Colon (tissue), 2 donors: ENCODE results near the gene RPL37.
"Not testable (repeated sequence)": the region's sequence is repeated elsewhere in the genome, so short reads cannot be mapped to it uniquely, and the experiment has no call there.

Source experiments
- FAIRE-seq: peaks from 2 replicates; lab custom pipeline; 2012; peaks lifted over from hg19 to GRCh38; lab: Jason Lieb, UNC
- donor health status: control.
- donor health status: control.

RPL37 gene

DNA sequence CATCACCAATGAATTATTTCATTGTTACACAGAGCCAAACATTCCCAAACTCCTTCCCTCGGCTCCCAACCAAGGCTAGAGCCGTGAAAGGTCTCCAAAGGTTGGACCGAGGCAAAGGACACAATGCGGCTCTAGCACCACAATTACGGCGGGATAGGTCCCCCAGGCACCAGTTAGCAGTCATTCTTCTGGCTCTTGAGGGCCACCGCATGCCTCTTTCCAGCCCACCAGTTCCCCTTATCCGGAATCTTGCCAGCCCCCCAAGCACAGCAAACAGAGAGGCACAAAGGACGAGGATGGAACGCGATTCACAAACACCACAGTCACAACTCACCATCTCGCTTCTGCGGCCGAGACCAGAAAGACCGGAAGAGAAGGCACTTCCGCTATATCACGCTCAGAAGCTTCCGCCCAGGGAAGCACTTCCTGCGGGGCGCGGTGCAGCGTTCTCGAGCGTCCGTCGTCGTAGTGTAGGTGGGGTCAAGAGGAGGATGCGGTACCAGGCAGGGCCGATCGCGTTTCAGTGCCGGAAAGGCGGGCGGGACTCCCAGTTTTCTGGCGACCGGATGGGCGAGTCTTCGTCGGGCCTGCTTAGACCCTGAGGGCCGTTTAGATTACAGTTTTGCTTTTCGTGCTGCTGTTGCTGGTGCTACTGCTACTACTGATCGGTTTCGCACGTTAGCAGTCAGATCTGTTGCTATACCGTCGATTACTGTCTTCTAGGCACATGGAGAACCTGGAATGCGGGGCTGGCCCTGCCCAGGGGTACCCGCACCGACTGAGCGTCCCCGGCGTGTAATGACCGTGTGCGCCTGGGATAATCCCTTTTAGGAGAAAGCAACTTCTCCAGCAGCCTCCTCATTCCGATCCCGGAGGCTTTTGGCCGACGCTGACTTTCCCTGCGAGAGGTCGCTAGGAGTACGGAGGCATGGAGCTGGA, at the start of gene RPL37:
Gene RPL37 (minus strand): TSS at position 374 of the 939 bp plus-strand sequence. CDS start 37 bp downstream, at position 337.
- FAIRE-seq: no peak

- not testable (repeated sequence) for FAIRE-seq
Measured at GRCh38 chr5:40883051-40883450, 48.0 kb upstream of the RPL37 start.

DNA sequence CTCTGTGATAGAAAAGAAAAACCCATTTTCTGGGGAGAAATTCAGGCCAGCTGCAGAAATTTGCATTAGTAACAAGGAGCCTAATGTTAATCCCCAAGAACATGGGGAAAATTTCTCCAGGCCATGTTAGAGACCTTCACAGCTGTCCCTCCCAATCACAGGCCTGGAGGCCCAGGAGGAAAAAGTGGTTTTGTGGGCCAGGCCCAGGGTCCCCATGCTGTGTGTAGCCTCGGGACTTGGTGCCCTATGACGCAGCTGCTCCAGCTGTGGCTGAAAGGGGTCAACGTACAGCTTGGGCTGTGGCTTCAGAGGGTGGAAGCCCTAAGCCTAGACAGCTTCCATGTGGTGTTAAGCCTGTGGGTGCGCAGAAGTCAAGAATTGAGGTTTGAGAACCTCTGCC, 47.3 kb upstream of the RPL37 start:
- no peak for FAIRE-seq

- peak; percentile 90 for FAIRE-seq
Measured at GRCh38 chr5:40879163-40879942, 44.3 kb upstream of the RPL37 start.

- no peak for FAIRE-seq
Measured at GRCh38 chr5:40877371-40877988, 42.5 kb upstream of the RPL37 start.

- no peak for FAIRE-seq
Measured at GRCh38 chr5:40875958-40876357, 40.9 kb upstream of the RPL37 start.

- no peak for FAIRE-seq
Measured at GRCh38 chr5:40873286-40873880, 38.4 kb upstream of the RPL37 start.

GRCh38 chr5:40872253-40872652, 37.2 kb upstream of the RPL37 start:
- not testable (repeated sequence) for FAIRE-seq

DNA sequence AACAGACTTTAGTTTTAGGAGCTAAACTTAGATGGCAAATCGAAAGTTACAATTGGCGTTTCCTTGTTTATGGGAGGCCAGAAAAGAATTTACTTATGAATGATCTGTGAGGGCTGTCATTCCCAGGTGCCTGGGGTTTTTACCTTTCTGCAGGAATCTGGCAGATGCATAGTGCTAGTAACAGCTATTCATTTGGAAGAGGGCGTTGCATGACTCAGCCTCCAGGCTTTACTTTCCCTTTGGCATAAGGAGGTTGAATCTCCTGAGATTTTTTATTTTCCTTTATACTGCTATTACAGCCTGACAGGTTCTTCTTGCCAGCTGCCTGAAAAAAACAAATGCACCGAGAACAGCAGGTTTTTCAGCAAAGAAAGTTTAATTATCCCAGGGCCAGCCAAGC, 36.2 kb upstream of the RPL37 start:
- no peak for FAIRE-seq

DNA sequence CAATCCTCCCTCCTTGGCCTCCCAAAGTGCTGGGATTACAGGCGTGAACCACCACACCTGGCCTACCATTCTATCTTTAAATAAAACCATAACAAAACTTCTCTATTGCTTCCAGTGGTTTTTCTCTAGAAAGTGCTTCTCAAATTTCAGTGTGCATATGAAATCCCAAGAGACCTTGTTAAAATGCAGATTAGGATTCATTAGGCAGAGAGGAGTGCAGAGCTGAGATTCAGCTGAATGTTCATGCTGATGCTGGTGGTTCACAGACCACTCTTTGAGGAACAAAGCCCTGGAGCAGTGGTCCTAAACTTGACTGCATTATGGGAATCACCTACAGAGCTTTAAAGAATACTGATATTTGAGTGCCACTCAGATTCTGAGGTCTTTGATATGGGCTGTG, 34.4 kb upstream of the RPL37 start:
- no peak for FAIRE-seq

DNA sequence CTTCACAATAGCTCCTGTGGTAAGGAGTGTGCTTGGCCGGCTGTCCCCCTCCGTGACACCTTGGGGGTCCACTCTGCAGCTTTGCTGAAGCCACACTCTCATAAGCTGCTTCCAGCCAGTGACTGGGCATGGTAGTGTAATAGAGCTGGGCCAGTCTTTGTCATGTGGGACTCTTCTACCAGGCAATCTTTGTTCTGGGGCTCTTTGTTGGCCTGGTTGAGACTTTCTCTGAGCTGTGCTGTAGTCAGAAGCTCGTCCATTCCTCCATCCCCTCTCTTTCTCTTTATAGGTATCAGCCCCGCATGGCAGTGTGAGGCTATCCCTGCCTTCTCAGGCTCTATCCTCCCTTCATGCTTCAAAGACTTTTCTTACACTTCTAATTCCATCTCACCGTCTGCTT, 31.8 kb upstream of the RPL37 start:
- no peak for FAIRE-seq

DNA sequence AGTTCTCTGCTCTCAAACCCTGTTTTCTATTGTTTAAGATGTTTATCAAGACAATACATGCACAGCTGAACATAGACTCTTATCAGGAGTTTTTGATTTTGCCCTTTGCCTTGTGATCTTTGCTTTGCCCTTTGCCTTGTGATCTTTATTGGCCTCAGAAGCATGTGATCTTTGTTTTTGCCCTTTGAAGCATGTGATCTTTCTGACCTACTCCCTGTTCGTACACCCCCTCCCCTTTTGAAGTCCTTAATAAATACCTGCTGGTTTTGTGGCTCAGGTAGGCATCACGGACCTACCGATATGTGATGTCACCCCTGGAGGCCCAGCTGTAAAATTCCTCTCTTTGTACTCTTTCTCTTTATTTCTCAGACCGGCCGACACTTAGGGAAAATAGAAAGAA, 30.0 kb upstream of the RPL37 start:
- not testable (repeated sequence) for FAIRE-seq

- no peak for FAIRE-seq
Measured at GRCh38 chr5:40860711-40861110, 25.7 kb upstream of the RPL37 start.

DNA sequence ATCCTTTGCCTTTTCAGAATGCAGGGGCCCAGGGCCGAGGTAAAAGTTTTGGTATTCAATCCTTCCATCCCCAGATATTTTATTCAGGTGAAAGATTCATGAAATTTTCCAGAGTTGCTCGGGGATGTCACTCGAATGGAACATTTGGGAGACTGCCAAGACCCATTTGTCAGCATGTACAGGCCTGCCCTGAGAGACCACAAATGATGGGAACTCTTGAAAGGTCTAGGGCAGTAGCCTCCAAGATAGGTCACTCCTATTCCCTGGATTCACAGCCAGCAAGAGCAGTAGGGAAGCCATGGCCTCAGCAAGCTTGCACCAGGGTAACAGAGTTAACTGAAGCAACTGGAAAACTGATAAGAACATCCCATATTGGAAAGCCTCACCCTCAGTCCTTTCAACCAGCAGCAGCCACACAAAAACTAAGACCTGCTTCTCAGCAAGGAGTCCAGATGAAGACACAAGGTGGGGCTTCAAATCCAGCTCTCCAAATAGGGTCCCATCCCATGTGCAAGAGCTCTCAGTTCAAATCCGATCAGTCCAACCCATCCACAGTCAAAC, 18.7 kb upstream of the RPL37 start:
- FAIRE-seq: no peak

- no peak for FAIRE-seq
Measured at GRCh38 chr5:40847525-40847924, 12.5 kb upstream of the RPL37 start.

DNA sequence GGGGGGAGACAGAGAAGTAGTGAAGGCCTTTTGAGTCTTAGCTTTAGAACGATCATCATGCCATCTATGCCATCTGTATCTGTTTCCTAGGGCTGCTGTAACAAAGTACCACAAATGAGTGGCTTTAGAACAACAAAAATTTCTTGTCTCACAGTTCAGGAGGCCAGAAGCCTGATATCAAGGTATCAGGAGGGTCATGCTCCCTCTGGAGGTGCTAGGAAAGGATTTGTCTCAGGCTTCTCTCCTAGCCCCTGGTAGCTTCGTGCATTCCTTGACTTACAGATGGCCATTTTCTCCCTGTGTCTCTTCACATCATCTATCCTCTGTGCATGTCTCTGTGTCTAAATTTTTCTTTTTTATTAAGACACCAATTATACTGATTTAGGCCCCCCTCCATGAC, 11.3 kb upstream of the RPL37 start:
- no peak for FAIRE-seq

- FAIRE-seq: no peak
Measured at GRCh38 chr5:40844565-40844964, 9.5 kb upstream of the RPL37 start.

GRCh38 chr5:40842351-40842750, 7.3 kb upstream of the RPL37 start:
- no peak for FAIRE-seq

DNA sequence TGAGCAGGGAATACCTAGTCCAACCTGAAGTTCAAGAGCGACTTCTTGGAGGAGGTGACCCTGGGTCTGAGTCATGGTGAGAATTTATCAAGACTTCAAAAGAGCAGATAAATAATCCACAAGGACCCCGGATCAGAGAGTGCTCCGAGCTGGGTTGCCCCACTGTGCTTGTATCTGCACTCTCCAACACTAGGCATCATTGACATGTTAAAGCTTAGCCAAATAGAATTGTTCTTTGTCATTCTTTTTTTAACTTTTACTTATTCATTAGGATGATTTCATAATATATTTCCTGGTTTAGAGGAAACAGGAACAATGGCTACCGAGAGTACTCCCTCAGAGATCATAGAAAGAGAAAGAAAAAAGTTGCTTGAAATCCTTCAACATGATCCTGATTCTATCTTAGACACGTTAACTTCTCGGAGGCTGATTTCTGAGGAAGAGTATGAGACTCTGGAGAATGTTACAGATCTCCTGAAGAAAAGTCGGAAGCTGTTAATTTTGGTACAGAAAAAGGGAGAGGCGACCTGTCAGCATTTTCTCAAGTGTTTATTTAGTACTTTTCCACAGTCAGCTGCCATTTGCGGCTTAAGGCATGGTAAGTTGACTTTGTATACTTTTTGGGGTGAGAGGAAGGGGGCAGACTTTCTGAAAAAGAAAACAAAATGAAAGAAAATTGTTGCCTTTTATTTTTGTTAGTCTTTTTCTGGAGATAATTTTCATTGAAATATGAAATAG, 6.2 kb upstream of the RPL37 start, which contains the start of gene CARD6:
Gene CARD6 (plus strand): TSS at position 300 of the 738 bp plus-strand sequence. CDS start 16 bp downstream, at position 316.
- FAIRE-seq: no peak

- no peak for FAIRE-seq
Measured at GRCh38 chr5:40838086-40838485, 3.1 kb upstream of the RPL37 start.

DNA sequence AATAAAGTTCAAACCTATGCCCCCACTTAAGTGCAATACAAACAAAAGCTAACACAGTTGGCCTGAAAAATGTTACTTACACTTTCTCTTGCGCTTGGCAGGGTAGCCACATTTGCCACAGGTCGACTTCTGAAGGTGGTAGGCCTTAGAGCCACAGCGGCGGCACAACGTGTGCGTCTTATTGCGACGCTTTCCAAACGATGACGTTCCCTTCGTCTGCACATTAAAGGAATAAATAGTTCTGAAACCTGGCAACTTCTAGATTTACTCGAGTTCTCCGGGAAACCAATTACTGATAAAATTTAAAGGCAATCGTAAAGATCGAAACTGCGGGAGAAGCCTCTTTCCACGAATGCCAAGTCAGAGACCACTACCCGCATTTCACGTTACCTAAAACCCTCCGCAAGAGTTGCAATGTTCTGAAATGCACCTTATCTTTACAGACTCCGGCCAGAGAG, 602 bp downstream of the RPL37 start:
- no peak for FAIRE-seq
